Tibial artery (tissue), 4 donors: Measurements from ENCODE around the gene PRKAR1B.

Experiments
- DNase-seq, 2 donors: peaks; one replicate each; pipeline ENCODE4 v3.0.0-alpha.2; 2019
- H3K27ac ChIP-seq, 2 donors: fragments of 200-600 bp; sonication (generic) in 1 of 2; 1 replicate in 1 of 2; 2 replicates in 1 of 2; pipeline ENCODE4 v1.5.1; 2018 to 2019; ENCODE audit warnings: mild to moderate bottlenecking in 1 of 2
- H3K27me3 ChIP-seq, 2 donors: fragments of 200-600 bp; sonication (generic) in 1 of 2; one replicate each; pipeline versions ENCODE4 v1.5.1 to v1.6.0; 2016 to 2019
- H3K36me3 ChIP-seq, 3 donors: fragments of 200-600 bp; sonication (generic) in 2 of 3; one replicate each; pipeline ENCODE4 v1.5.1; 2016 to 2019; ENCODE audit warnings: mild to moderate bottlenecking in 2 of 3
- H3K4me1 ChIP-seq, 4 donors: fragments of 200-600 bp; sonication (generic) in 2 of 4; 1 replicate in 3 of 4; 2 replicates in 1 of 4; pipeline ENCODE4 v1.5.1; 2016 to 2019
- H3K4me3 ChIP-seq, 2 donors: fragments of 200-600 bp; sonication (generic) in 1 of 2; 1 replicate in 1 of 2; 2 replicates in 1 of 2; pipeline ENCODE4 v1.5.1; 2018 to 2019; ENCODE audit warnings: mild to moderate bottlenecking in 2 of 2
- H3K9me3 ChIP-seq, 3 donors: fragments of 200-600 bp; sonication (generic) in 1 of 3; one replicate each; pipeline ENCODE4 v1.5.1; 2016 to 2019
- intact Hi-C: fragments of 100-400 bp; cut with DNase I; formaldehyde crosslinking; loops from one replicate; pipeline ENCODE4 v1.15.0; 2023; ENCODE audit warnings: low total_unique reads
- TF ChIP-seq, protein P1 (sequence below), 2 experiments: fragments of 200-600 bp in 1 of 2; fragments of 450-650 bp in 1 of 2; IDR thresholded peaks; one replicate each; pipeline ENCODE4 v1.5.1; 2017 to 2019; ENCODE audit warnings: antibody characterized with exemption in 2 of 2, mild to moderate bottlenecking in 1 of 2, moderate library complexity in 1 of 2

The PRKAR1B gene

DNA sequence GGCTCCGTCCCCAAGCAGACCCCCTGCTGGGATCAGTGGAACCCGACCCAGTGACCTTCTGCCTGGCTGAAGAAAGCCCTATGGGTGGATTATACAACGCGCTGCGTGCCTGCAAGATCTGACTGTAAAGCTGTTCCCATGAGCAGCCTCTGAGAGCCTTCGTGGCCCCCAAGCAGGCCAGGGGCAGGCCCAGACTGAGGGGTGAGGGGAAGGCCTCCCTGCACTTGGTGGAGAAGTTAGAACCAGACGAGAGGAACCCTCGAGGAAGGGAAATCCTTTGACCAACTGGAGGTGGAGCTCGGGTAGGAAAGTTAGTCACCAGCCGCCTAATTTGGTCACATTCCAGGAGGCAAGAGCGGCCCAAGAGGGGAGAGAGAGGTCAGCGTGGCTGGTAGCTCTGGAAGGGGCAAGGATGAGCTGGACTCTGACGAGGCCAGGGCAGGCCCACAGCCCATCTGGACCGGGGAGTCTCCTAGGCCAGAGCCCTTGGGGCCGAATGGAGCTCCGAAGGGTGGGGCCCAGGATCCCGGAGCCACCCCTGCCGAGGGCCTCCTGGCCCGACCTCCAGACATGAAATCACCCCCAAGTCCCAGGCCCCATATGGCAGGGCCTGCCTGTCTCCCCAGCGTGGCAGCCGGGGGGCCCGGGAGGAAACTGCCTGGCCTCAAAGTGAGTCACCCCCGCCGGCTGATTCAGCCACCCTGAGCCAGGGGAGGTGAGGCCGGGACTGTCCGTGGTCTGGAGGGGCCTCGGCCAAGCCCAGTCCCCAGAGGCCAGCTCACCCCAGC lies 184.2 kb downstream of the PRKAR1B start:
- peaks cover 5 to 51% (median 39%) of the 10 kb centered on the region in 4 donors for H3K4me1 ChIP-seq
- H3K27ac ChIP-seq, result peak overlapping the region; percentile 76 to 83
- TF ChIP-seq, protein P1, sequence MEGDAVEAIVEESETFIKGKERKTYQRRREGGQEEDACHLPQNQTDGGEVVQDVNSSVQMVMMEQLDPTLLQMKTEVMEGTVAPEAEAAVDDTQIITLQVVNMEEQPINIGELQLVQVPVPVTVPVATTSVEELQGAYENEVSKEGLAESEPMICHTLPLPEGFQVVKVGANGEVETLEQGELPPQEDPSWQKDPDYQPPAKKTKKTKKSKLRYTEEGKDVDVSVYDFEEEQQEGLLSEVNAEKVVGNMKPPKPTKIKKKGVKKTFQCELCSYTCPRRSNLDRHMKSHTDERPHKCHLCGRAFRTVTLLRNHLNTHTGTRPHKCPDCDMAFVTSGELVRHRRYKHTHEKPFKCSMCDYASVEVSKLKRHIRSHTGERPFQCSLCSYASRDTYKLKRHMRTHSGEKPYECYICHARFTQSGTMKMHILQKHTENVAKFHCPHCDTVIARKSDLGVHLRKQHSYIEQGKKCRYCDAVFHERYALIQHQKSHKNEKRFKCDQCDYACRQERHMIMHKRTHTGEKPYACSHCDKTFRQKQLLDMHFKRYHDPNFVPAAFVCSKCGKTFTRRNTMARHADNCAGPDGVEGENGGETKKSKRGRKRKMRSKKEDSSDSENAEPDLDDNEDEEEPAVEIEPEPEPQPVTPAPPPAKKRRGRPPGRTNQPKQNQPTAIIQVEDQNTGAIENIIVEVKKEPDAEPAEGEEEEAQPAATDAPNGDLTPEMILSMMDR (IDR thresholded peaks at IDR 0.05), result no peak
- H3K27me3 ChIP-seq, result no peaks in the 10 kb centered on the region
- DNase-seq, result peak; percentile 61 to 88
- H3K36me3 ChIP-seq, result no peaks in the 10 kb centered on the region
- intact Hi-C loops, result no loop called here
- H3K9me3 ChIP-seq, result no peaks in the 10 kb centered on the region
- H3K4me3 ChIP-seq, result no peak overlapping the region

DNA sequence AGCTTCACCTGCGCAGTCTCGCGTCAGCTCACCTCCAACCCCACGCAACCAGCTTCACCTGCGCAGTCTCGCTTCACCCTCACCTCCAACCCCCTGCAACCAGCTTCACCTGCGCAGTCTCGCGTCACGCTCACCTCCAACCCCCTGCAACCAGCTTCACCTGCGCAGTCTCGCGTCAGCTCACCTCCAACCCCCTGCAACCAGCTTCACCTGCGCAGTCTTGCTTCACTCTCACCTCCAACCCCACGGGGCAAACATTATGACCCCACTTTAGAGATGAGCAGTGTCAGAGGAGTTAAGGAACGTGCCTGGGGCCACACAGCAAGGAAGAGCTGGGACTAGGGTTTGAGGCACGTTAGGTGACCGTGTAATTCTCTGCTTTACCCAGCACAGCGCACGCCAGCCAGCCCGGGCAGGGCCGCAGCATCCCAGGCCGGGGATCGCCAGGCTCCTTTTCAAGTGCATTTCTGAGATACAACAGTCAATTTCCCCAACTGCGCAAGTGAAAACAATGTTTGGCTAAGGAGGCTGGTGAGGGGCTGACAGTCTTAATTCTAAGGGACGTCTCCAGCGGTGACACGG lies 184.9 kb downstream of the PRKAR1B start:
- Histone ChIP-seq H3K27ac (peak overlapping the region; percentile 76 to 83), H3K9me3 (no peaks in the 10 kb centered on the region), H3K4me3 (no peak overlapping the region), H3K4me1 (peaks cover 5 to 54% (median 42%) of the 10 kb centered on the region in 4 donors), H3K36me3 (no peaks in the 10 kb centered on the region), H3K27me3 (no peaks in the 10 kb centered on the region)
- intact Hi-C loops, result no loop called here
- TF ChIP-seq, protein P1 (IDR thresholded peaks at IDR 0.05), result no peak
- DNase-seq, result no peak

DNA sequence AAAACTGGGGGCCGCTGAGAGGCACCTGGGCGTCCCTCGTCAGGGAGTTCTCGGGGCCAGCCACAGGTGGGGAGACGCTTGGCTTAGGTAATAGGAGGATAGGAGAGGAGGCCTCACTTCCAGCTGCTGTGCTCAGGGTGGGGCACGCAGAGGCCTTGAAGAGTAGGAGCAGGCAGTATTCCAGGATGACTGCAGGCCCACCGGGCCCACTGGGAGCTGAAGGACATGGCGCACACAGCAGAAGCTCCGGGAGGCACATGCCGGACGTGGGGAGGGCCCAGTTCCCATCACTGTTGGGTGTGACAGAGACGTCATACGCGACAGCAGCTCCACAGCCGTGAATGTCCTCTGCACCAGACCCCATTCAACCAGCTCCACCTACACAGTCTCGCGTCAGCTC lies 185.4 kb downstream of the PRKAR1B start:
- Histone ChIP-seq H3K4me3 (no peak overlapping the region), H3K9me3 (no peaks in the 10 kb centered on the region), H3K27ac (peak overlapping the region in 1 of 2 donors; percentile 83), H3K27me3 (no peaks in the 10 kb centered on the region), H3K36me3 (no peaks in the 10 kb centered on the region), H3K4me1 (peaks cover 5 to 50% (median 41%) of the 10 kb centered on the region in 4 donors)
- no peak for DNase-seq
- TF ChIP-seq, protein P1 (IDR thresholded peaks at IDR 0.05), result no peak
- intact Hi-C loops, result no loop called here

DNA sequence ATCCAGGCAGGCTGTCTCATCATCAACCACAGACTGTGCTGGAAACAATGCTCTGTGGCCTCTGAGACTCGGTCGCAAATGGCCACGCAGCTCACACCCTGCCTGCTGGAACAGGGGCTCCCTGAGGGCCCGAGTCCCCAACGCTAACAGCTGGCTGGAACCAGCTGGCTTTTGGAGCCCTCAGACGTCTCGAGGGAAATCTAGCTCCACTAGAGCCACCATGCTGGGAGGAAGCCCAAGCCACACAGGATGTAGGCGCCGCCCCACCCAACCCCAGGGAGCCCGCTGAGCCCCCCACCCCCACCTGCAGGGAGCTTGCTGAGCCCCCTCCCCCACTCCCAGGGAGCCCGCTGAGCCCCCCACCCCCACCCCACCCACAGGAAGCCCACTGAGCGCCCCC lies 186.1 kb downstream of the PRKAR1B start:
- Histone ChIP-seq H3K27ac (no peak overlapping the region), H3K4me3 (no peak overlapping the region), H3K27me3 (no peaks in the 10 kb centered on the region), H3K36me3 (no peaks in the 10 kb centered on the region), H3K4me1 (peaks cover 5 to 45% (median 41%) of the 10 kb centered on the region in 4 donors), H3K9me3 (no peaks in the 10 kb centered on the region)
- intact Hi-C loops, result no loop called here
- DNase-seq, result no peak
- TF ChIP-seq, protein P1 (IDR thresholded peaks at IDR 0.05), result no peak

DNA sequence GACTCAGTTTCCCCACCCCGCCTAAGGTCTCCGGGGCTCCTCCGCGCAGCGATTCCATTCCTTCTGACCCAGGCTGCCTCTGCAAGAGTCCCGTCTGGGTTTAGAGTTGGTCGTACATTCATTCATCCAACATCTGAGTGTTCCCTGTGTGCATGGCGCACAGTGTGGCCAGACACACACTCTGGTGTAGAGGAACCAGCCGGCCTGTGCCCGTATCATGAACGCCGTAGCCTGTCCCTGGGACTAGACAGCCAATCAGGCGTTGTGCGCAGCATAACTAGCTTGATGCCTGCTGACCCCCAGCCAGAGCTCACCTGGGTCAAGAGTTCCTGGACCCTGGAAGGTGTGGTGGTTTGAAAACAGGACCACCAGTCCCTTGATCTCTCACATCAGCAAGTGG lies 186.5 kb downstream of the PRKAR1B start:
- Histone ChIP-seq H3K4me1 (peaks cover 5 to 45% (median 41%) of the 10 kb centered on the region in 4 donors), H3K36me3 (no peaks in the 10 kb centered on the region), H3K27ac (no peak overlapping the region), H3K4me3 (no peak overlapping the region), H3K9me3 (no peaks in the 10 kb centered on the region), H3K27me3 (no peaks in the 10 kb centered on the region)
- no peak for DNase-seq
- TF ChIP-seq, protein P1 (IDR thresholded peaks at IDR 0.05), result no peak
- intact Hi-C loops, result no loop called here
